GM21423 (cell line): ENCODE results near the gene SERGEF.
"Not testable (repeated sequence)": the region's sequence is repeated elsewhere in the genome, so short reads cannot be mapped to it uniquely, and the experiment has no call there.

Experiments used
- ATAC-seq: cut with Tn5 transposase; IDR thresholded peaks from one replicate; pipeline ENCODE4 v1.9.1; 2021; ENCODE audit warnings: mild to moderate bottlenecking, moderate library complexity; ENCODE audit not compliant: unreplicated experiment

Gene SERGEF

DNA sequence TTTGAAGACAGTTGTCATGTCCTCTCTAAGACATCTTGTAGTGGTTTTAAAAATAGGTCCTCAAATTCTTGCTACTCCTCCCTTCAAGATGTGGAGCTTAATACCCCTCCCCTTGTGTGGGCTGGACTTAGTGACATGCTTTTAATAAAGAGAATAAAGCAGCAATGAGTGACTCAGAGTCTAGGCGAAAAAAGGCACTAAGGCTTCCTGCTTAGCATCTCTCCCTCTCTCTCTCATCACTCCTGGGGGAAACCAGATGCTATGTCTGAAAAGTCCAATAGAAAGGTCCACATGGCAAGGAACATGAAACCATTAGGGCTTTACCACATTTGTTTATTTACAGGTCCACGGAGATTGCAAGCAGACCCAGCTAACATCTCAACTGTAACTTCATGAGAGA is 11.7 kb downstream of the SERGEF start:
- ATAC-seq, result no peak

DNA sequence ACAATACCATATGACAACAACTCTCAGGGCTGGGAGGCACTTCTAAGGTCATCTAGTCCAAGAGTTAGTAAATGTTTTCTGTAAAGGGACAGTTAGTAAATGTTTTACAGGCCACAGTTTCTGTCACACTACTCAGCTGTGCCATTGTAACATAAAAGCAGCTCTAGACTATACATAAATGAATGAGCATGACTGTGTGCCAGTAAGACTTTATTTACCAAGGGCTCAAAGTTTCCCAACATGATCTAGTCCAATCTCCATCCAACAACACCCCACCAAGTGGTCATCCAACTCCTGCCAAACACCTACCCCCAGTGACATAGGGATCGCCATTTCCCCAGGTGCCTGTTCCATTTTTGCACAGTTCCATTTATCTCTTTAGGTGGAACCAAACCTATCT is 12.1 kb downstream of the SERGEF start:
- ATAC-seq, result peak; percentile 90

DNA sequence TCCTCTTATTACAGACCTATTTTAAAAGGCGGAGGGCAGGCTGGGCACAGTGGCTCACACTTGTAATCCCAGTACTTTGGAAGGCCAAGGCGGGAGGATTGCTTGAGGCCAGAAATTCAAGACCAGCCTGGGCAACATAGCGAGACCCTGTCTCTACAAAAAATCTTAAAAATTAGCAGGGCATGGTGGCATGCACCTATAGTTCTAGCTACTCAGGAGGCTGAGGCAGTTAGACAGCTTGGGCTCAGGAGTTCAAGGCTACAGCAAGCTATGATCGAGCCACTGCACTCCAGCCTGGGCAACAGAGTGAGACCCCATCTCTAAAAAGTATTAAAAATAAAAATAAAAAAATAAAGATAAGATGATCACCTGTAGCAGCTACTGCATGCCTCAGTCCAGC is 12.7 kb downstream of the SERGEF start:
- not testable (repeated sequence) for ATAC-seq

DNA sequence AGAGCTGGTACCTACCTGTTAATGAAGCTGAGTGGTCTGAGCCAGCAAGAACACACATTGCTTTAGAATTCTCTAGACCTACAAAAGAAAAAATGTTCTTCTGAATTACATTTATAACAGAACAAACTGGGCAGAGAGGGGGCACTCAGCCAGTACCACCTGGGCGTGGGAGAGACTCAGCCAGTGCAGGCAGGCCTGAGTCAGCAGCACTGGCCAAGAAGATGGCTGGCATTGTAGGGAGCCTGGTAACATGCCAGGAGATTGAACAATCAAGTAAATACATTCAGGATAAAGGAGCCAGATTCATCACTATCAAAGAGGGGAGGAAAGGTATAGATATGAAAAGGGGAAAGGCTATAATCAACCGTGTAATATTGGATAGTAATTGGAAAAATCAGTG is 19.9 kb downstream of the SERGEF start:
- no peak for ATAC-seq

DNA sequence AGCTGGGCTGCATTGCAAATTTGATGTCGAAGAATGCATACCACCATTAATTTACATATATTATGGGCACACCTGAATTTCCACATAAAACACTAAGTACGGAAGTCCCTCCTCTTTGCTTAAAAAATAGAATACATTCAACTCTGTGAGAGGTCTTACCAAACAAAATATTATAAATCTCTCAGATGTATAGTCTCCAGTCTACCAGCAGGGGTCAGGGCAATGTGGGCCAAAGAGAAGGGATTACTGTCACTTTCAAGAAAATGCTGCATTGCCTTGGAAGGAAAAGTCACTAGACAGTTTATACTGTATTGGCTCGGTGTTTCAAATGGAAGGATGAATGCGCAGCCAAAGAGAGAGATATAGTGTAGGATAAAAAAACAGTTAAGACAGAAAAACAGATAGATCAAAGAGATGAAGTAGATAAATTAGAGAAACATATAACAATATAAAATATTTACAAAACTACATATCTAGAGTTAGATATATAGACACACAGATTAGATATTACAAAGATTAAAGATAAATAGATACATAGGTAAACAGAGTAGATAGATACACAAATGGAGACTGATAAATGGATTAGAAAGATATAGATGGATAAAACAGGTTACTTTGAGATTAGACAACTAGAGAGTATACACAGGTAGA is 20.9 kb downstream of the SERGEF start:
- ATAC-seq, result peak; percentile 82

DNA sequence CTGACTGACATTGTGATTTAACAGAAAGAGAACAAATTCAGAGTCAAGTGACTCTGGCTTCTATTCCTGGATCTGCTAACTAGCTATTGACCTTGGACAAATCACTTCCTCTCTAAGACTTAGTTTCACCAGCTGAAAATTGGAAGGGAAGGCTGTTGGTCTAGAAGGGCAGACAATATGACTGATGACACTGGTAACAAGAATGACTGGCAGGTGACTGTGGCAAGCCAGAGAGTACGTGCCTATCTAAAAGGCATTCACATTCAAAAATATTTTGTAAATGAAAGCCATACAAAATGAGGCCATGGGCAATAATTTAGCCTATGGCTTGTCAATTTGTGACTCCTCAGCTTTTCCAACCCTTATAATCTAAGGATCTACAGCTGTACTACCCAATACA is 23.5 kb downstream of the SERGEF start:
- no peak for ATAC-seq

DNA sequence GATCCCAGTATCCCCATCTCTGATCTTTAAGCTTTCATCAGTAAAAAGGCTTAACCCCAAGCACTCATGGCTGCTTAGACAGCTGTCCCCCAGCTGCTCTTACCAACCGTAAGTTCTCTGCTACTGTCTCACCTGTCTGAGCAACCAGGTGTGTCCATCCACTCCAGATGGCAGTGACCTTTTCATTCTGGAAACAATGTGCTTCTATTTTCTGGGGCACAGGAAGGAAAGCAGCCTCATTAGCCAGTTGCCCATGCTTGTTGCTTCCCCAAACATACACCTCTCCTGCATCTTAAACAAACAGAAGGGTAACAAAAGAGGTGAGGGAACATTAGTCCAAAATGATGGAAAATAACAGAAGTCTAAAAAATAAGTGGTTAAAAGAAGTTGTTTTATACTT is 24.4 kb downstream of the SERGEF start:
- ATAC-seq, result no peak

DNA sequence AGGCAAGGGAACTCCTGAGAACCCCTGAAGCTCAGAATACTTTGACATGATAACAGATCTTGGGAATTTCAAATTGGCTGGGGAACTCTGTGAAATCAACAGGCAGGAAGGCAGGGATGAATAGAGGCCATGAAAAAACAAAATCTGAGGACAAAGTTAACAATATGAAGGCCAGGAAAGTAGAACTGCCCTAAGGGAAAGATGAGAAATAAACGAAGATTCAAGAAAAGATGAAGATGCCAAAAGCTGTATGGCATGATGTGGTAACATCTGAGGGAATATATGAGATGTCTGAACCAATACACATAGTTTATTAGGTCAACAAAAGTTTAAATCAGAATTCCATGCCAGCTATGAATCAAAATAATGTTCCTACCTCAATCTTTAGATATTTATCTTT is 25.0 kb downstream of the SERGEF start:
- ATAC-seq, result no peak

DNA sequence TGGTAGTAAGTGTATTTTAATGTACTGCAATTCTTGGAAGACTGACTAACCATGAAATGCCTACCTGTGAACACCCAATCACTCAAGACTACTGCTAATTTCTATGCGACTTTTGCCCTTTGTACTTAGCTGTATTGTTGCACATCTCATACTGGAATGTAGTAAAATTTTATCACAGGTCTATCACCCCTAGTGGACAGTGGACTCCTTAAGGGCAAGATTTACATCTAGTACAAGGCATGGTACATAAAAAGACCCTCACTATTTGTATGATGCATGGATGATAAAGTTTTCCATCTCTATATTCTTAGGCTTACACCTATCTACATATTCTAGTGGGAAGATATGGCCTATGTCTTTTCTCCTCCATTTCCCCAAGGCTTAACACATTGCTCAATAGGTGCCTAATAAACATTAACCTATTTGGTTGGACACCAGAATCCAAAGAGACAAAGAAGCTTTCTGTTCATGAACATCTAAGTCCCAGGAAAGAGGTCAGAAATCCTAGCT is 26.1 kb downstream of the SERGEF start:
- ATAC-seq, result no peak

DNA sequence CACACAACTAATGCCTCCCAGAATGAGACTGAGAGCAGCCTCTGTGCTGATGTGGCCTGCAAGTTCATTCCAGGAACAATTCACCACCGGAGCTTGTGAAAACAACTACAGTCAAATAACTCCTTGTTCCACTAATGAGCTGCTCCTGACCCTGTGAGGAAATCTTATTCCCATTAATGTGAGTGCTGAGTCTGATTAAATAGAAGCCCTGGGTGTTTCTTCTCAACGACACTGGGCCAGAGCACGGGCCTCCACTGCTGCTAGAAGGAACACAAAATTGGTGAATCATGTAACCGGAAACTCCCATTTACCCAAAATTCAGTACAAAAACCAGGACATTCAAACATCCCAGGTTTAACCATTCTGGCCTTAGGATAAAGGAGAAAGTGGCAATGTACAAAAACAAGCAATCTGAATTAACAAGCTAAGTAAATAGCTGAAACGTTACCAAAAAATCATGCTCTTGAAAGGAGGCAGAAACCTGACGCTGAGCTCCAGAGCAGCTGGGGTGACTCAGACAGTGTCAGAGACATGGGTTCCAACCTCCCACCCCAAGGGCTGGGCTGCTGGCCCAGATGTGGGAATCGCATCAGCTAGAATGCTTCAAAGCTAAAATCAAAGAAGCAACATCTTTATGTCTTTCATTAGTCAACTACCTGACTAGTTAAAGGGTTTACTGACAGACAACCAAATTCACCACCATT is 26.7 kb downstream of the SERGEF start:
- no peak for ATAC-seq

DNA sequence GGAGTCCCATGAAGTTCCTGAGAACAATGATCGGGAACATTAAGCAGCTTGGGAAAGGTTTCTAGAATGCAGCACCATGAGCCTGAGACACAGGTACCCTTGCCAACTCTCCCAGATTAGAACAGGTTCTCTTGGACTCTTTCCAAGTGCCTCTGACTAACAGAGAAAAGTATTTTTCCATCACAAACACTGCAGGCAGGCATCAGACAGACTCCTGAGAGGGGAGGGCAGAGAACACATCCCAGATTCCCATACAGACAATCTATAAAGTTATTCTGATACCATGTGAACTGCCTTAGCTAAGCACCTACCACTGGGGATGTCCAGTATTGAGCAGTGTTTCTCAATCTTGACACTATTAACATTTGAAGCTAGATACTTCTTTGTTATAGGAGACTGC is 27.3 kb downstream of the SERGEF start:
- no peak for ATAC-seq

DNA sequence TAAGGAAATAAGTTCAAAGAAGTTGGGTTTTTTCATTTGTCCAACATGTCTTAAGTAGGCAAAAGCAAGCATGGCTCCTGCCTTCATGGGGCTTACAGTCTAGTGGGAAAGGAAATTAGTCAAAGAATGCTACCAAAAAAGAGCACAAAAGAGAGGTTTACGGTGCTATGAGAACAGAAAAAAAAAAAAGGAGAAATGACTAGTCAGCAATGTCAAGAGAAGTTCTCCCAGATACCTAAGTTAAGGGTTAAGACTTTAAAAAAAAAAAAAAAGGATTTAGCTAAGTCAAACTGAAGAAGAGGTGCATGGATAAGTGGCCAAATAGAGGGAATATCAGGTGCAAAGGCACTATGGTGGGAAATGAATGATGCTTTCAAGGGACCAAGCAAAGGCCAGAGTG is 29.3 kb downstream of the SERGEF start:
- no peak for ATAC-seq

DNA sequence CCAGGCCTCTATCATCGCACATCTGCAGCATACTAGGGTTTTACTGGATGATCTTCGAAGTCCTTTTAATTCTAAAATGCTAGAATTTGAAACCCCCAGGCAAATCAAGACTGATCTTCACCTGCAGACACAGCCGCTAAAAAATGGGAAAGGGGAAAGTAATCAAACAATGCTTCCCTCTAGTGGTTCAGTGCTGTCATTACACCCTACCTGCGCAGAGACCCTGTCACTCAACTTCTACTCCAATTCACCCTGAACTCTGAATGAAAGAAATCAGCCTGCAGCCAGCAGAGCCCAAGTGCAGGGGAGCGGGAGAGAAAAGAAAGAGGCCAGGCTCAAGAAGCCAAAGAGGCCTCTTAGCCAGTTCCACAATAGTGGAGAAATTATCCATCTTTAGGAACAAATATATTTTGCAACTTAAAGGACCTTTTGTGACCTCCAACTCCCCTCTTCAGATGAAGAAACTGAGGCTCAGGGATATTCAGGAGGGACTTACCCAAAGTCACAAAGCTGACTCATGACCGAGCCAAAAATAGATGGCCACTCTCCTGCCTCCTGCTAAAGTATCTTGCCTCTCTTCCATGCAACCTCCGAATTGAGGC is 33.0 kb downstream of the SERGEF start:
- ATAC-seq, result no peak

DNA sequence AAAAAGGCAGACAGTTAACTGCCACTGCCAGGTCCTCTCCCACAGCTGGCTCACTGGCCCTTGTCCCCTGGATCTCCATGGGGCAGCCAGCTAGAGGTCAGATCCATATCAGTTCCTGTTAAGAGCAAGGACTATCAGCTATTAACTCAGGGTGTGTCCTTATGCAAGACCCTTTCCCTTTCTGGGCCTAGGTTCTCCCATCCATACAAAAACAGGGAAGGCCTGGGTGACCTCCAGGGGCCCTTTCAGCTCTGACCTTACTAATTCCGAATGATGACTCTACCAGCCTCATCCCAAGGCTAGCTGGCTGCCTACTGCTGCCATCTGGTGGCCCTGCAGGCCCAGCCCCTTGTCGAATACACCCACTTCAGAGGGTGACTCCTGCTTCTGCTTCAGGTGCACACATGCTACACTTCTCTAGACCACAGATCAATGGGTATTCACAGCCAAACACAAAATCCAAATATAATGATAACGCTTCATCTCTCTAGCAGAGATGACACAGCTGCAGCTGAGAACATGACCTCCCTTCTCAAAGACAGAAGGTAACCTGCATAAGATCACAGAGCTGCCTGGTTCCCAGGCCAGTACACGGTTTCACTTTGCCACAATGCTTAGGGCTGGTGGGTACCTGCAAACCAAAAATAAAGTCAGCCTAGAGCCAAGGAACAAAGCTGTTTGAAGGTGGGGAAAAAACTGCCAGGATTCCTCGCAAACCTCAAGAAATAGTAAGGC is 34.1 kb downstream of the SERGEF start:
- no peak for ATAC-seq

DNA sequence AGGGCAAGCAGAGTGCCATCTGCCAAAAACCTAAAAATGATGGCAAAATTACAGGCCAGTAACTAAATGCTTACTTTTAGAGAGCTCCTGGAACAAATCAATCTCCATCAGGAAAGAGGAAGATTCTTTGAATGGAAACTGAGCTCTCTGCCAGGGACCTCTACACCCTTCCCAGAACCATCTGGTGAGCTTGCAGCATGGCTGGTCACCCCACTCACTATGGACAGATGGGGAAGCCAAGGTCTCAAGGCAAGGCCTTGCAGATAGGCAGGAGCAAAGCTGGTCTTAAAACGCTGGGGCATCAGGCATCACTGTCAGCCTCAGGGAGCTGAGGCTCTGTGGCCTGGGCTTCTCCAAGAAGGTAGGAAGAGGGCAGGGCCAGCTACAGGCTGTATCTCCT is 36.2 kb downstream of the SERGEF start:
- ATAC-seq, result no peak

DNA sequence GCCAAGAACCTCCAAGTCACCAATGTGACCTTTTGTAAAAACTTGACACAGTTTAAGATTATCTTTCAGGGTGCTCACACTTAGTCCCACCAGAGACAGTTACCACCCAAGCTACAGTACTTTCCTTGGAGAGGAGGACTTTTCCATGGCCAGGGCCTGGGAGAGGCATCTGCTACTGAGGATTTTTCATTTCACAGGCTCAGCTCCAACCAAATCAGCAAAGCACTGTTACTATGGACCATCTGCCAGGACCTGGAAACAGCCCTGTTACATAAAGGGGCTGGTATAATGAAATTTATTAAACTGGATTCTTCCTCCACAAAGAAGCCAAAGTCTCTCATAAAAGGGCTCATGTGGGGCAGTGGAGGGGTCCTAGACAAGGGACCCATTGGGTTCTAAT is 38.6 kb downstream of the SERGEF start:
- ATAC-seq, result no peak

DNA sequence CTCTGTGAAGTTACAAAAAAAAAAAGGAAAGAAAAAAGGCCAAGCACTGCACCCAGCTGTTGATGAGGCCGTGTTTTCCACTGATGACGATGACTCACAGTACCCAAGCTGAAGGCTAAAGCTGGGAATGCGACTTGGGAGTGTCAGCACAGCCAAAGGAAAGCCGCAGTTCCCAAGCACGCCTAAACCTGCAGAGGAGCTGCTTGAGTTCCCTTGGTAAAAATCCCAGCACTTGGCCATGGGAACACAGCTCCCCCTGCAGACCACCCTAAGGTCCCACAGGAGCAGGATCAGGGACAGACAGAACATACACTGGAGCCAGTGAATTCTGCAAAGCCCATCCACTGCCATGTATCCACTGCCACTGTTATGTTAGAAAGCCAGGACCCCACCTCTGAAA is 39.9 kb downstream of the SERGEF start:
- ATAC-seq, result no peak

DNA sequence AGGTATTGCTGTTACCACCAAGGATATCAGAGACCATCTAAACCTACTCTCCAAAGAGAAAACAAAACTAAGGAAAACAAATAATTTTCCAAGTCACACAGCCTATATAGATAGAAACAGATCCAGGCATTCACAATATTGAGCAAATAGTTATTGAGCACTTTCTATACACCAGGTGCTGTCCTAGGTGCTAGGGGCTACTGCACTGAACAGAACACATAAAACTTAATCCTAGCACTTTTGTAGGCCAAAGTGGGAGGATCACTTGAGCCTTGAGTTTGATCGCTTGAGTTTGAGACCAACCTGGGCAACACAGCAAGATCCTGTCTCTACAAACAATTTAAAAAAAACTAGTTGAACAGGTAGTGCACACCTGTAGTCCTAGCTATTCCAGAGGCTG is 44.6 kb downstream of the SERGEF start:
- no peak for ATAC-seq

DNA sequence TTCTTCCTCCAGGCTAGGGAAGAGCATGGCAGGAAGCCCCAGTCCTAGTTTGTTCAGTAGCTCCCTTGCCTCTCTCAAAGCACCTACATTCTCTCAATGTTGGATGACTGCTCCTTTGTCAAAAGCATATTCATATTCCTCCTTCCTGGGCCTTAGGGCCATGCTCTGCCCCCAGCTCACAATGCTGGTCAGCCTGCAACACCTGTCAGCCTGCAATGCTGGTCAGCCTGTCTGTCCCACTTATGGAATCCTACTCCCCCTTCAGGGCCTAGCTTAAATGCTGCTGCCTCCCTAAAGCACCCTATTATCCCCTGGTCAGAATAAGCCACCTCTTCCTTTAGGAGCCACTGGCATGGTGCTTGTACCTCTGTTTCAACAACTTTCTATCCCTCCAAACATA is 45.2 kb downstream of the SERGEF start:
- ATAC-seq, result no peak

DNA sequence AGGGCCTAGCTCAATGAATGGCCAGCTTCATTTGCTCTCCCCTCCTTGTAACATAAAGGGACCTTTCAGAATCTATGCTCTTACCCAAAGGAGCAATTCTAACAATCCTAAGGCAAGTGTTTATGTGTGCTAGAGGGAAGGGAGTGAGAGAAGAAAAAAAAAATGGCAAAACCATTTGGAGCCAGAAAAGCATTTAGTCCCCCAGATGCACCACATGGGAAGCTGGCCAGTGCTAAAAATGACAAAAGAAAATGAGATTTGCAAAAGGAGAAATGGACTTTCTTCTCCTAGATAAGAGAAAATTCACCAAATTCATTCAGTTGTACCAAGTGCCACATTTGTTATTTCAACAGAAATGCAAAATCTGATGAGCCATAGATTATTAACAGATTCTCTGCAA is 52.8 kb downstream of the SERGEF start:
- no peak for ATAC-seq

DNA sequence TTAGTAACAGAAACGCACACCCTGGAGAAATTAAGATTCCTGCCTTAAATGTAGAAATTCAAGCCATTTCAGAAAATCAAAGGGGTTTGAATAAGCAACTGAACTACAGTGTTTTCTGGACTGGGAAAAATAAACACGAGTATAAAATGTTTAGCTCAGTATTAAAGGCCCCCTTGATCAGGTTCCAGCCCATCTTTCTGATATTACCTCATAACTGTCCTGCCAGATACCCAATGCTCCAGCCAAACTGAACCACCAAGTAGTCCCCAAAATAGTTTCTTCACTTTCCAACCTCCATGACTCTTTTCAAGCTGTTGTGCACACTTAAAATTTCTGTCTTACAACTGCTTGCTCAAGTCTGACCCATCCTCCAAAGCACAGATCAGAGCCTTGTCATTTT is 54.4 kb downstream of the SERGEF start:
- ATAC-seq, result no peak
